CD4-positive, alpha-beta T cell treated with Interferon alpha-2 for 1 hour (primary cell): ENCODE data around the gene SUSD1.

Experiments used
- DNase-seq, 2 donors: peaks; one replicate each; pipeline ENCODE4 v3.0.0-alpha.2; 2020 to 2022

SUSD1 gene

DNA sequence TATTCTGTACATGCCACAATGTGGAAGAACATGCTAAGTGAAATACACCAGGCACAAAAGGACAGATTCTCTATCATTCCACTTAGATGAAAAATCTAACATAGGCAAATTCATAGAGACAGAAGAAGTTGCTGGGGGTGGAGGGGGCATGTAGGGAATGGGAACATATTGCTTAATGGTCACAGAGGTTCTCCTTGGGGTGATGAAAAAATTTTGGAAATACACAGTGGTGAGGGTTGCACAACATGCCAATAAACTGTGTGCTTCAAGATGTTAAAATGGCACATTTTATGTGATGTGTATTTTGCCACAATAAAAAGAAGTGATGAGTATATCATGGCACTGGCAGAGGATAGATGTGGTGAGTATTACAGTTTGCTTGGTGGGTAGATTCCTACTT lies 111.9 kb downstream of the SUSD1 start:
- DNase-seq, result no peak

GRCh38 chr9:112061152-112061740 lies 113.9 kb downstream of the SUSD1 start:
- DNase-seq, result peak; percentile 45 to 69

GRCh38 chr9:112059966-112060320 lies 115.2 kb downstream of the SUSD1 start:
- DNase-seq, result no peak

GRCh38 chr9:112059145-112059965 lies 115.7 kb downstream of the SUSD1 start:
- no peak for DNase-seq

- DNase-seq, result no peak
Observed at GRCh38 chr9:112056996-112057395, 118.1 kb downstream of the SUSD1 start.

- no peak for DNase-seq
Observed at GRCh38 chr9:112054916-112055315, 120.2 kb downstream of the SUSD1 start.

- no peak for DNase-seq
Observed at GRCh38 chr9:112051812-112052211, 123.3 kb downstream of the SUSD1 start.

DNA sequence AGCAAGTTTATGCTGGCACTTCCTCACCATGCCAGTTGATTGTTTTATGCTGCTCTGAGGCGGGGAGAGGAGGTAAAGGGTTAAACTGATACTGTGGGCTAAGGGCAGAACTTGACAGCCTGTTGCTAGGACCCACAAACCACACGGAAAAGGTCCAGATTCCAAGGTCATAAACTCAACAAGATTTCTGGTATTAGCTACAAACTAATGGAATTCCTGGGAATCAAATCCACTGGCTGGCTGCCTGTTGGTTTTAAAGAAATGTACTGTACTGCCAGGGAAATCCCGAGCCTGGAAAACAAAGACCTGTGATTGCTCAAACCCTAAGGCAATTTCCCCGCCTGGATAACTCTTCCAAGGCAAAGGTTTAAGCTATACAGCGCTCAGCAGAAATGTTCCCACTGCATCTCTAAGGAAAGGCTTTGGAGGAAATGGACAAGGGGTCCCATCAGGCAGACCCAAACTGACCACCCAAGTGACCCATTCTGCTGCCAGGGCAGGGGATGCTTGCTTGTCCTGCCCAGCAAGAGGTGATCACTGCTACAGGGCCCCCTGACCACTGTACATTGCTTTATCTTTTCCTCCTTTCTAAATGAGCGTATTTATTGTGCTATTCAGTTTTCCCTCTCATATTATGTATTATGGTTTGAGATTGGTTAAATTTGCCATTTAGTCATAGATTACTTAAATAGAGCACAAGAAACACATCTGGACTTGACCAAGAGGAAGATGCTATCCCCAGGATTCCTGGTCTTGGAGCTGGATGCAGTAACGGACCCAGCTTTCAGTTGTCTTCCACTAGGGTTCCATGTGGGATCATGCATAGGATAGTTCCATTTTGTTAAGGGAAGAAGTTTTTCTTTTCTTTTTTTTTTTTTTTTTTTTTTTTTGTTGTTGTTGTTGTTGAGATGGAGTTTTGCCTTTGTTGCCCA lies 124.3 kb downstream of the SUSD1 start:
- no peak for DNase-seq

GRCh38 chr9:112049811-112050516 lies 125.1 kb downstream of the SUSD1 start:
- no peak for DNase-seq

DNA sequence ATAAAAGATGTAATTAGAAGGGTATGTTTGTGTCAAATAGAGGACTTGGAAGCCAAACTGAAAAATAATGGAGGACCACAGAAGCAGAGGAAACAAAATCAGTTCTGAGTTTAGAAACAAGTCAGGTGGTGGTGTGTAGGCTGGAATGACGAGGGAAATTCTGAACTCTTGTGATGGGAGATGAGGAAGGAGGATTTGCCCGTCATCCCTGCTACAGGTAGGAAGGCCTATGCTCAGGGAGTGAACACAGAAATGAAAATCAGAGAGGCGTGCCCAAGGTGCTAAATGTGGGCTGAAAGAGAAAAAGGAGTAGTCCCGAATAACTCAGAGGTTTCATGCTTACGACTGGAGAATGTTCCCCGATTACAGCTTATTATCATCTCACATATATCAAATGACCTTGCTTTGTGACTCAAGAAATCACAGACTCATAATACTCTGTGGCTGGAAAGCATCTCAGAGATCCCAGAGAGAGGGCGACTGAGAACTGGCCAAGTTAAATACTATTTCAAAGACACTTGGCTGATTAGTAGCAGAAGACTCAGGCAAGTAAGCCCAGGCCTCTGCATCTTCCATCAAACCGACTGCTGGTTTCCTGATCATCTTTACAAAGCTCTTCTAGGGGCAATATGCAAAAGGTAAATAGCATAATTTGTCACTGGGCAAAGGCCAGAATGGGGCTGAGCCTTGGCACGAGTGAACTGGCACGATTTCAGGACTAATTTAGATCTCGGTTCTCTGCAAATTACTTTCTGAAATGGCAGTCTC lies 126.0 kb downstream of the SUSD1 start:
- DNase-seq, result no peak

DNA sequence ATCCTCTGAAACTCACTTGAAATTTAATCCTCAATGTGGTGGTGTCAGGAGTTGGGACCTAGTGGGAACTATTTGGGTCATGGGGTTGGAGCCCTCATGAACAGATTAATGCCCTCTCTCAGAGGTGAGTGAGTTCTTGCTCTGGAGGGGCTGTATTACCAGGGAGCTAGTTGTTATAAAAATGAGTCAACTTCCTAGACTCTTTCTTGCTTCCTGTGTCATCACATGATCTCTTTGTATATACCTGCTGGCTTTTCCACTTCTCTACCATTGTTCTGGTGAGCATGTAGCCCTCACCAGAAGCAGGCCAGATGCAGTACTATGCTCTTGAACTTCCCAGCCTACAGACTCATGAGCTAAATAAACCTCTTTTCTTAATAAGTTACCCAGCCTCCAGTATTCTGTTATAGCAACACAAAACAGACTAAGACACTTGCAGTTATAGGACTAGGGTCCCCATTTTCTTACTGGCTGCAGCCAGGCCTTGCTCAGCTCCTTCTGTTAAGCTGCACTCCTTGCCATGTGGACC lies 127.5 kb downstream of the SUSD1 start:
- no peak for DNase-seq

DNA sequence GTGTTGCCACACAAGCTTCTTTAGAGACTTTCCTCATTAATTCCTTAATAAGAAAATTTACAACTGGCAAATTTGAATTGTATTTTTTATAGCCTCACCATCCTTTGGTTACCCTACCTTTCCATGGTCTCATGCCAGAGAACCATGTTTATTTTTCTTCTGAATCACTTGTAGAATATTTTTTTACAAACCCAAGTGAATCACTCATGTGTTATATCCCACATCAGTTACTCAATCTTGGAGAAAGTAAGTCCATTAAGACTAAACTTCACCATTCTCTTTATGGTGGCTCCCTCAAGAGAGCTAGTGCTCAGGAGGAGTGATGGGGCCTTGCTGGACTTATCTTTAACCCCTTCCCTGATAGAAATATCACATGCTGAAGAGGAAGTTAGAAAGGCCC lies 128.9 kb downstream of the SUSD1 start:
- no peak for DNase-seq

DNA sequence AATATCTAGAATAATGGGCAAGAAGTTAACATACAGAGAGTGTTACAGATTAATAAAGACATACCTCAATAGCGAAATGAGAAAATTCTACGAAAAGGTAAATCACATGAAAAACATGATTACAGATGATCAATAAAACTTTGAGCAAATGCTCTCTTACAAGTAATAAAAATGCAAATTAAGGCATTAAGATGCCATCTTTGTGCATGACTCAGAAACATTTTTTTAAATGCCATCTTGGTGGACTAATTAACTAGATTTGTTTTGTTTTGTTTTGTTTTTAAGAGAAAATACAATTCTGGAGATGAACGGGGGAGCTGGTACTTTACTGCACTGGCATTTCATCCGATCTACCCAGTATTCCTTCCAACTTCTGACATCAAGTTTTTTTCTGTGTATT lies 130.2 kb downstream of the SUSD1 start:
- DNase-seq, result no peak

GRCh38 chr9:112044186-112044585 lies 130.9 kb downstream of the SUSD1 start:
- no peak for DNase-seq

DNA sequence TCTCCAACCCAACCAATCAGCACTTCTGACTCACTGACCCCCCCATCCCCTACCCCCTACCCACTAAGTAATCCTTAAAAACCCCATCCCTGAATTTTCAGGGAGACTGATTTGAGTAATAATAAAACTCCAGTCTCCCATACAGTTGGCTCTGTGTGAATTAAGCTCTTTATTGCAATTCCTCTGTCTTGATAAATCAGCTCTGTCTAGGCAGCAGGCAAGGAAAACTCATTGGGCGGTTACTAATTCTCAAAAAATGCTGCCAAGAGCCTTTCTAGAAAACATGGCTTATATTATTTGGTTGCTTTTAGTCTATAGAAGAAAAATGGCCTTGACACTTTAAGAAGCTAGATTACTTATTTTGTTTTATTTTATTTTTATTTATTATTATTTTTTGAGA lies 131.7 kb downstream of the SUSD1 start:
- DNase-seq, result no peak

- no peak for DNase-seq
Observed at GRCh38 chr9:112042769-112043168, 132.3 kb downstream of the SUSD1 start.

- DNase-seq, result no peak
Observed at GRCh38 chr9:112042244-112042638, 132.9 kb downstream of the SUSD1 start.

DNA sequence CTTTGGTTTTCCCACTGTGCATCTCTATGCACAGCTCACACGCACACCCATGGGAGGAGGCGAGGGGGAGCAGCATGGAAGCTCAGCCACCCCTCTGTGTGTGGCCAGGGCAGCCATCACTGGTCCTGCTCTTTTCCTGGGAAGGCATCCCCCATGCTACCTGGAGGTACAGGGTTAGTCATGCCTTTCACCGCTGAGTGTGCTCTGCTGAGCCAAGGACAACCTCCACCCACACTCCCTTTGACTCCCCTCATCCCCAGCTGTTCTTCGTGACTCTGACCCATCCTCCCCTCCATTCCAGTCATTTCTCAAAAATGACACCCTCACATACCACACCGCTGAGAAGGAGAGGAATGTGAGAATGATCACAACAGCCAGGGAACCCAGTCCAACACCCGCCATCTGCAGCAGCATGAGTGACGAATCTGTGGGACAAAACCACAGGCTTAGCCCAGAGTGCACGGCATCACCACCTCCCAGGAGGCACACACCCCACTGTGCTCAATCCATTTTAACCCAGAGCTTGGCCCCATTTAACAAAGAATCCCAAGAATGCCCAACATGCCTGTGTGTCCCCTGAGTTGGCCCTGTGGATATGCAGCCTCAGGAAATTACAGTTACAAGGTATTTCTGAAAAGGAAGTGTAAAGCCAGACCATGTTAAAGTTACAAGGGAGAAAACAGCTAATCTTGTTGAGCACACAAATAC lies 133.4 kb downstream of the SUSD1 start:
- DNase-seq, result no peak

- no peak for DNase-seq
Observed at GRCh38 chr9:112041199-112041535, 133.9 kb downstream of the SUSD1 start.

DNA sequence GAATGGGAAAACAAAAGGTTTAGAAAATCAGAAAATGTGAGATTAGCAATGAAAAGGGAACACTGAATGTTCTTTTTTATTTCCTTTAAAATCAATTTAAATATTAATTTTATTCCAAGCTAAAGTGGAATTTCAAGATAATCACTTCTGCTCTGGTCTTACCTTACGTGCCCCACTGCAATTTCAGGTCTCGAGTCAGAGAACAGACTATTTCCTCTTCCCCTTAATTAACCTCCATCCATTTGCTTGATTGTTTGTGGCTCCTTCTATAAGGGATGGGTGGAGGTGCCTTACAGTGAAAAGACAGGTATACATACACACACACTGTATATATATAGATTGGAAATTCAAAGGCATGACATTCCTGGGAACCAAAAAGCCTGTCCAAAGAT lies 137.1 kb downstream of the SUSD1 start:
- no peak for DNase-seq

DNA sequence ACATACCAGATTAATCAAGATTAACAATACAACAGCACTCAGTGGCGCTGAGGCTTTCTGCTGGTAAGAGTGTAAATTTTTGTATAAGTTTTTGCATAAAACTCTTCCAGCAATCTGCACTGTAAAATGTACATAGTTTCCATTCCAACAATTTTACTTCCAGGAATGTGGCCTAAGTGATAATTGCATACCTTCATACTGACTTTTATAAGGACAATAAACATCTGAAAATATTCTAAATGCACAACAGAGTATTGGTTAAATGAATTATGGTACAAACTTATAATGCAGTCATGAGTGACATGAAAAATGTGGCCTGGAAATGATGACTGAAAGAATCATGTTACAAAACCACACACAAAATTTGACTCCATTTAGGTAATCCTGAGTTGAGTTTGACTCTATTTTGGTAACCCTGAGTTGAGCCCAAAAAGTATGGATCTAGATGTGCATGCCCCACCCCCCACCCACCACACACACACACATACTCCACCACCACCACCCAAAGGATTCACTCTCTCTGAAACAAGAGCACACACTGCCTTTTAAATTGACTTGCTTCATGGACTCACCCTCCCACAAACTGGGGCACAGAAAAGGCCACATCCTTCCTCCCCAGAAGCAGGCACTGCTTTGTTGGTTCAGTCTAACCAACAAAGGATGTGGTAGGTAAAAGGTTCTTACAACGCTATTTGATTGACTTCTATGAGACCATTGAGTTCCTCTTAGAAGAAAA lies 137.6 kb downstream of the SUSD1 start:
- peak; percentile 67 to 79 for DNase-seq
